ENCODE results near the gene NPR2. TPM values are rescaled to one million over a fixed set of nuclear protein-coding genes. Genes with fewer than 3 reads are reported as not detected.

Gene NPR2
- total RNA-seq, 2 donors from 2014 or later: 22.9 to 26.0 TPM

DNA sequence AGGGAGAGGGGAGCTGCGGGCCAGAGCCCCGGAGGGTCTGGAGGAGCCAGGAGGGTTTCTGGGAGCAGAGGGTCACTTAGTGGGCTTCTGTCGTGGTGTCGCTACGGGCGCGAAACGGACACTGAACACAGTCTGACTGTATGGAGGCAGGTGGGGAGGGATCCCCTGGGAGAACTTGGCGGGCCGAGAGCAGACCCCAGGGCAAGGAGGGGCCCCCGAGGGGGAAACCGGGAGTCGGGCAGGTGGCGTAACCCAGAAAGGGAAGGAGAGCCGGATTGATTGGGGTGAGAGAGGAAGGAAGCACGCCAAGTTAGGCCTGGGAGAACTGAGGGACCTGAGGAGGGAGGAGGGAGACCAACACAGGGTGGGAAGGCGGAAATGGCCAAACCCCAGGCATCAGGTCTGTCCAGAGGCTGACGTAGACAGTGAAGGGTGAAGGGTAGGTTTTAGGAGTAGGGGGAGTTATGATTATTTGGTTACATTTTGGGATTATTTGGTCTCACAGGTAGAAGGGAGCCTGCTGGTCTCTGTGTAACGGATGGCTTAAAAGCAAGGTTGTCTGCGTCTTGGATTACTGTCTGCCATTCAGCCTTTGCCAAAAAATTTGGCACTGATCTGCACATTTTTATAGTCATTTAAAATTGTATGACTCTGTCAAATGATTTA lies 34.0 kb upstream of the NPR2 start:
- Mint-ChIP-seq H3K9me3 (no peaks in the 10 kb centered on the region), H3K4me3 (peak overlapping the region; percentile 95), H3K27ac (peak overlapping the region; percentile 97), H3K27me3 (ENCODE audit: insufficient read depth) (no peaks in the 10 kb centered on the region), H3K4me1 (peaks cover 8% of the 10 kb centered on the region), H3K36me3 (ENCODE audit: low read depth) (peaks cover 22% of the 10 kb centered on the region)
- no peaks in the 10 kb centered on the region for H3K27me3 ChIP-seq (ENCODE audit: control insufficient read depth, insufficient read depth, low read length, poor library complexity, severe bottlenecking)
- no peaks in the 10 kb centered on the region for H3K9me3 ChIP-seq (ENCODE audit: control insufficient read depth, low read length)
- H3K36me3 ChIP-seq (ENCODE audit: control insufficient read depth, insufficient read depth, low read length): peaks cover 35% of the 10 kb centered on the region
- peak overlapping the region; percentile 75 for H3K27ac ChIP-seq (ENCODE audit: low read depth, low read length)
- DNase-seq: peak; percentile 88
- 0 to 7% methylated on average over 9 to 20 of the region's 20 CpGs for WGBS, 2 experiments (ENCODE audit: insufficient coverage in 1 of 2, insufficient read length in 1 of 2)
- peak overlapping the region; percentile 85 for H3K4me3 ChIP-seq (ENCODE audit: low read length)
- H3K4me1 ChIP-seq (ENCODE audit: control insufficient read depth, insufficient read depth, low read length): no peaks in the 10 kb centered on the region
- H3K9ac ChIP-seq (ENCODE audit: extremely low read depth, low read length, poor library complexity, severe bottlenecking): peak overlapping the region; percentile 72
- TF ChIP-seq, protein P1, sequence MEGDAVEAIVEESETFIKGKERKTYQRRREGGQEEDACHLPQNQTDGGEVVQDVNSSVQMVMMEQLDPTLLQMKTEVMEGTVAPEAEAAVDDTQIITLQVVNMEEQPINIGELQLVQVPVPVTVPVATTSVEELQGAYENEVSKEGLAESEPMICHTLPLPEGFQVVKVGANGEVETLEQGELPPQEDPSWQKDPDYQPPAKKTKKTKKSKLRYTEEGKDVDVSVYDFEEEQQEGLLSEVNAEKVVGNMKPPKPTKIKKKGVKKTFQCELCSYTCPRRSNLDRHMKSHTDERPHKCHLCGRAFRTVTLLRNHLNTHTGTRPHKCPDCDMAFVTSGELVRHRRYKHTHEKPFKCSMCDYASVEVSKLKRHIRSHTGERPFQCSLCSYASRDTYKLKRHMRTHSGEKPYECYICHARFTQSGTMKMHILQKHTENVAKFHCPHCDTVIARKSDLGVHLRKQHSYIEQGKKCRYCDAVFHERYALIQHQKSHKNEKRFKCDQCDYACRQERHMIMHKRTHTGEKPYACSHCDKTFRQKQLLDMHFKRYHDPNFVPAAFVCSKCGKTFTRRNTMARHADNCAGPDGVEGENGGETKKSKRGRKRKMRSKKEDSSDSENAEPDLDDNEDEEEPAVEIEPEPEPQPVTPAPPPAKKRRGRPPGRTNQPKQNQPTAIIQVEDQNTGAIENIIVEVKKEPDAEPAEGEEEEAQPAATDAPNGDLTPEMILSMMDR (conservative IDR thresholded peaks at IDR 0.05): no peak

DNA sequence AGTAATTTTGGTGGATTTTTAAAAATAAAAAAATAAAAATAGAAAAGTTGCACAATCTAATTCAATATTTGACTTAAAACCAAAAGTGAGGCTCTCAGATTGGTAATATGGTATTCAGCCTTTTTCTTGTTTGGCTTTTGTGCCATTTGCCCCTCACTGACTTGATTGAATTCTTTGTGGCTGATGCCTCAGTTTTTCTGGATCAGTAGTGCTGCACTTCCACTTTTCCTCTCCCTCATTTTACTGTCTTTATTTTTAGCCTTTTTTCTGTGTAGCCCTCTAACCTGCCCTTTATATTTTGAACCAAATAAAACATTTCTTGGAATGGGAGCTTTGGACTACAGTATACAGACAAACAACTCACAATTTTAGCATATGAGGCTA lies 33.5 kb upstream of the NPR2 start:
- Mint-ChIP-seq H3K36me3 (ENCODE audit: low read depth) (peaks cover 19% of the 10 kb centered on the region), H3K27me3 (ENCODE audit: insufficient read depth) (no peaks in the 10 kb centered on the region), H3K4me3 (peak overlapping the region; percentile 95), H3K4me1 (peaks cover 8% of the 10 kb centered on the region), H3K27ac (peak overlapping the region; percentile 57), H3K9me3 (no peaks in the 10 kb centered on the region)
- H3K27ac ChIP-seq (ENCODE audit: low read depth, low read length): no peak overlapping the region
- no peaks in the 10 kb centered on the region for H3K4me1 ChIP-seq (ENCODE audit: control insufficient read depth, insufficient read depth, low read length)
- peak overlapping the region; percentile 72 for H3K9ac ChIP-seq (ENCODE audit: extremely low read depth, low read length, poor library complexity, severe bottlenecking)
- no peak for DNase-seq
- H3K27me3 ChIP-seq (ENCODE audit: control insufficient read depth, insufficient read depth, low read length, poor library complexity, severe bottlenecking): no peaks in the 10 kb centered on the region
- H3K9me3 ChIP-seq (ENCODE audit: control insufficient read depth, low read length): no peaks in the 10 kb centered on the region
- H3K36me3 ChIP-seq (ENCODE audit: control insufficient read depth, insufficient read depth, low read length): peaks cover 30% of the 10 kb centered on the region
- TF ChIP-seq, protein P1 (conservative IDR thresholded peaks at IDR 0.05): no peak
- H3K4me3 ChIP-seq (ENCODE audit: low read length): peak overlapping the region; percentile 85

DNA sequence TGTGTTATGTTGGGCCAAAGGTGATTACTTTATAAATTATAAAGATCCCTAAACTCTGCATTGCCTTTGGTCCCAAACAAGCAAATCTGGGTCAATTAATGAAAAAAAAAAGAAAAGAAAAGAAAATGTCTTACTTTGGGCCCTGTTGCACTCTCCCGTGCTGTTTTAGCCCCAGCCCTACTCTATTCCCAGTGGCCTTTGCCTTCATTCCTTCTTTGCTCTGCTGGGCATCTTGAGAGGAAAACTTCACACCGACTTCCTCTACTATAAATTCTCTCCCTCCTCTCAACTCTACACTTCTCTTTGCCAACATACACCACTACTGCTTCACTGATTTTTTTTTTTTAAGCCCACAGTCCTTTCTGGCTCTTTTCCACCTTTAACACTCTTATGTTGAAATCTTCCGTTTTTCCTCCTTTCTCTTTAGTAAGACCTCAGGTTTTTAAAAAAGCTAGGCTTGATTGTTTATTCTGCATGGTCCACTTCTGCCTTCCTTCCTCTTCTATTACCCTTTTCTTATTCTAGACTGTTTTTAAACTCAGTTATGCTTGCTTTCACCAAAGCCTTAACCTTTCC lies 32.8 kb upstream of the NPR2 start:
- no peak overlapping the region for H3K27ac ChIP-seq (ENCODE audit: low read depth, low read length)
- H3K9ac ChIP-seq (ENCODE audit: extremely low read depth, low read length, poor library complexity, severe bottlenecking): no peak overlapping the region
- Mint-ChIP-seq H3K4me1 (peaks cover 8% of the 10 kb centered on the region), H3K9me3 (no peaks in the 10 kb centered on the region), H3K27ac (no peak overlapping the region), H3K4me3 (peak overlapping the region; percentile 95), H3K36me3 (ENCODE audit: low read depth) (peaks cover 15% of the 10 kb centered on the region), H3K27me3 (ENCODE audit: insufficient read depth) (no peaks in the 10 kb centered on the region)
- DNase-seq: no peak
- H3K4me3 ChIP-seq (ENCODE audit: low read length): peak overlapping the region; percentile 85
- H3K9me3 ChIP-seq (ENCODE audit: control insufficient read depth, low read length): no peaks in the 10 kb centered on the region
- H3K27me3 ChIP-seq (ENCODE audit: control insufficient read depth, insufficient read depth, low read length, poor library complexity, severe bottlenecking): no peaks in the 10 kb centered on the region
- WGBS, 2 experiments (ENCODE audit: insufficient coverage in 1 of 2, insufficient read length in 1 of 2): 83 to 86% methylated on average over 2 to 3 of the region's 3 CpGs
- H3K4me1 ChIP-seq (ENCODE audit: control insufficient read depth, insufficient read depth, low read length): no peaks in the 10 kb centered on the region
- TF ChIP-seq, protein P1 (conservative IDR thresholded peaks at IDR 0.05): no peak
- peaks cover 23% of the 10 kb centered on the region for H3K36me3 ChIP-seq (ENCODE audit: control insufficient read depth, insufficient read depth, low read length)
